ENCODE measurements around the gene TPO.

GRCh38 chr2:1527153-1527992 lies 114.1 kb downstream of the TPO start:
- TF ChIP-seq CTCF (IDR thresholded peaks at IDR 0.05) (no peak), ZFX (IDR thresholded peaks at IDR 0.05; ENCODE audit: borderline replicate concordance) (no peak)

Measured in 22Rv1 (cell line).